PC-3 (cell line): ENCODE data around the gene CPHXL. TPM values are rescaled to one million over a fixed set of nuclear protein-coding genes. Genes with fewer than 3 reads are reported as not detected.

ENCODE experiments used
- ATAC-seq: fragments of 200-7000 bp; cut with Tn5 transposase; 2 replicates; pipeline ENCODE4 v1.9.1; 2020; ENCODE audit warnings: mild to moderate bottlenecking, moderate library complexity
- Bru-seq: library from RNA; stranded (reverse); fragments of 400-500 nt; gene quantifications from one replicate; lab custom pipeline; 2021; lab: Mats Ljungman, UMichigan
- BruChase-seq, 2 experiments: library from RNA; stranded (reverse); fragments of 400-500 nt; gene quantifications; one replicate each; lab custom pipeline; 2021; lab: Mats Ljungman, UMichigan
- BruUV-seq: library from RNA; stranded (reverse); fragments of 400-500 nt; replicated peaks from 2 replicates; lab custom pipeline; 2021; lab: Mats Ljungman, UMichigan
- CTCF ChIA-PET: fragments of 300-600 bp; sonication (Branson Sonifier 250); formaldehyde crosslinking; loops from one replicate; lab custom pipeline; 2022; ENCODE audit warnings: antibody characterized with exemption; lab: Charles Lee
- POLR2A ChIA-PET: fragments of 300-600 bp; sonication (Branson Sonifier 250); formaldehyde crosslinking; loops from one replicate; lab custom pipeline; 2022; ENCODE audit warnings: antibody characterized with exemption; ENCODE audit not compliant: unreplicated experiment; lab: Charles Lee
- DNase-seq: peaks from one replicate; pipeline ENCODE4 v3.0.0-alpha.2; 2015
- H2AFZ ChIP-seq: fragments of 300-600 bp; sonication (generic); 2 replicates; pipeline ENCODE4 v1.6.0; 2016; ENCODE audit warnings: antibody characterized with exemption, low read length
- H3F3A ChIP-seq: fragments of 300-600 bp; sonication (generic); one replicate; pipeline ENCODE4 v1.6.0; 2017; ENCODE audit warnings: antibody characterized with exemption, low read length, control low read depth, mild to moderate bottlenecking; ENCODE audit not compliant: unreplicated experiment
- H3K27ac ChIP-seq: fragments of 300-600 bp; sonication (generic); 2 replicates; pipeline ENCODE4 v1.5.1; 2016; ENCODE audit warnings: mild to moderate bottlenecking, low read length
- H3K27me3 ChIP-seq: fragments of 300-600 bp; sonication (generic); 2 replicates; pipeline ENCODE4 v1.6.1; 2016; ENCODE audit warnings: low read length, mixed read lengths
- H3K36me3 ChIP-seq: fragments of 300-600 bp; sonication (generic); 2 replicates; pipeline ENCODE4 v1.6.1; 2016; ENCODE audit warnings: low read depth, mixed run types, low read length, mixed read lengths
- H3K4me1 ChIP-seq: fragments of 300-600 bp; sonication (generic); 2 replicates; pipeline ENCODE4 v1.5.1; 2016; ENCODE audit warnings: low read length; ENCODE audit not compliant: insufficient read depth
- H3K4me2 ChIP-seq: fragments of 300-600 bp; sonication (generic); 2 replicates; pipeline ENCODE4 v1.6.0; 2016; ENCODE audit warnings: low read length
- H3K4me3 ChIP-seq: fragments of 300-600 bp; sonication (generic); 2 replicates; pipeline ENCODE4 v1.5.1; 2016; ENCODE audit warnings: mild to moderate bottlenecking, low read length, mixed read lengths
- H3K79me2 ChIP-seq: fragments of 300-600 bp; sonication (generic); 2 replicates; pipeline ENCODE4 v1.6.1; 2017; ENCODE audit warnings: low read length, mixed read lengths
- H3K9ac ChIP-seq: fragments of 300-600 bp; sonication (generic); 2 replicates; pipeline ENCODE4 v1.6.0; 2016; ENCODE audit warnings: mild to moderate bottlenecking, low read length
- H3K9me2 ChIP-seq: fragments of 300-600 bp; sonication (generic); replicated peaks from 2 replicates; pipeline ENCODE4 v1.6.1; 2016; ENCODE audit warnings: mixed run types, low read length, mixed read lengths
- H3K9me3 ChIP-seq: fragments of 300-600 bp; sonication (generic); 2 replicates; pipeline ENCODE4 v1.6.1; 2016; ENCODE audit warnings: low read length, mixed read lengths
- H4K20me1 ChIP-seq: fragments of 300-600 bp; sonication (generic); 2 replicates; pipeline ENCODE4 v1.6.1; 2016; ENCODE audit warnings: low read length, mixed read lengths
- CTCF ChIP-seq: fragments of 300-600 bp; sonication (generic); conservative IDR thresholded peaks from 2 replicates; pipeline ENCODE4 v1.5.1; 2017; ENCODE audit warnings: antibody characterized with exemption, low read depth, mild to moderate bottlenecking, low read length
- EZH2 ChIP-seq: fragments of 300-600 bp; sonication (generic); IDR thresholded peaks from one replicate; pipeline ENCODE4 v1.6.1; 2017; ENCODE audit warnings: antibody characterized with exemption, mild to moderate bottlenecking, low read length; ENCODE audit not compliant: unreplicated experiment
- EZH2phosphoT487 ChIP-seq: fragments of 300-600 bp; sonication (generic); IDR thresholded peaks from 2 replicates; pipeline ENCODE4 v1.6.1; 2018; ENCODE audit warnings: mild to moderate bottlenecking, antibody characterized with exemption, low read length, borderline replicate concordance
- intact Hi-C: fragments of 100-400 bp; cut with micrococcal nuclease; formaldehyde crosslinking; loops from 2 replicates; pipeline ENCODE4 v1.9.0; 2023
- long read RNA-seq: library from polyadenylated mRNA; unstranded; transcript quantifications from one replicate; pipeline ENCODE4 v2.0.0, GENCODE V29; 2021; ENCODE audit not compliant: unreplicated experiment
- total RNA-seq: library from RNA; depleted of rRNA; stranded (reverse); fragments of >200 nt; gene quantifications from 2 replicates; pipeline ENCODE4 v1.2.3, GENCODE V29; 2014; rRNA removed

Gene CPHXL
- total RNA-seq (not detected in 2 replicates), Bru-seq, nascent RNA (not detected), BruChase-seq, experiment 1, labeled RNA remaining after a 6-hour chase (not detected), BruChase-seq, experiment 2, labeled RNA remaining after a 2-hour chase (not detected)
- long read RNA-seq, result 0 reads

GRCh38 chr16:75726390-75726789, at the start of gene CPHXL:
TSS of gene CPHXL (minus strand) at chr16:75726490. CDS start at chr16:75726442, 48 bp downstream.
- no peaks in the 10 kb centered on the region for H3K9me3 ChIP-seq
- intact Hi-C loops, result no loop called here
- no peaks in the 10 kb centered on the region for H3K27me3 ChIP-seq
- H3K4me1 ChIP-seq, result no peaks in the 10 kb centered on the region
- ChIA-PET CTCF (no interaction called here), POLR2A (no interaction called here)
- no peaks in the 10 kb centered on the region for H3F3A ChIP-seq
- ATAC-seq, result no peak
- DNase-seq, result no peak
- H3K36me3 ChIP-seq, result no peaks in the 10 kb centered on the region
- no TSS peak for BruUV-seq
- no peak within 1 kb of the TSS for H3K27ac ChIP-seq
- H3K79me2 ChIP-seq, result no peaks in the 10 kb centered on the region
- H2AFZ ChIP-seq, result no peak within 1 kb of the TSS
- no peaks in the 10 kb centered on the region for H4K20me1 ChIP-seq
- TF ChIP-seq EZH2 (no peak), EZH2phosphoT487 (no peak), CTCF (no peak)
- H3K4me3 ChIP-seq, result no peak within 1 kb of the TSS
- no peaks in the 10 kb centered on the region for H3K9me2 ChIP-seq
- no peak within 1 kb of the TSS for H3K4me2 ChIP-seq
- no peak within 1 kb of the TSS for H3K9ac ChIP-seq

- Histone ChIP-seq H2AFZ (no peak overlapping the region), H3K79me2 (no peaks in the 10 kb centered on the region), H3K27me3 (peaks cover 9% of the 10 kb centered on the region), H3F3A (no peaks in the 10 kb centered on the region), H3K9me3 (no peaks in the 10 kb centered on the region), H3K27ac (no peak overlapping the region), H3K36me3 (no peaks in the 10 kb centered on the region), H3K4me3 (no peak overlapping the region), H3K4me2 (no peak overlapping the region), H3K4me1 (no peaks in the 10 kb centered on the region), H4K20me1 (no peaks in the 10 kb centered on the region), H3K9ac (no peak overlapping the region), H3K9me2 (no peaks in the 10 kb centered on the region)
- TF ChIP-seq CTCF (no peak), EZH2phosphoT487 (no peak), EZH2 (no peak)
- DNase-seq (no peak), ATAC-seq (no peak)
- POLR2A ChIA-PET, result no interaction called here
- CTCF ChIA-PET, result no interaction called here
- BruUV-seq, result no TSS peak
- intact Hi-C loops, result no loop called here
These were observed 47.9 kb upstream of the CPHXL start for GRCh38 chr16:75774197-75774596.

GRCh38 chr16:75770051-75770450, 43.8 kb upstream of the CPHXL start:
- intact Hi-C loops, result no loop called here
- no peaks in the 10 kb centered on the region for H3K79me2 ChIP-seq
- BruUV-seq, result no TSS peak
- H4K20me1 ChIP-seq, result no peaks in the 10 kb centered on the region
- TF ChIP-seq EZH2phosphoT487 (no peak), EZH2 (no peak), CTCF (no peak)
- H2AFZ ChIP-seq, result no peak overlapping the region
- no peaks in the 10 kb centered on the region for H3K4me1 ChIP-seq
- DNase-seq, result no peak
- no peak overlapping the region for H3K4me3 ChIP-seq
- no peak overlapping the region for H3K27ac ChIP-seq
- CTCF ChIA-PET, result no interaction called here
- H3K36me3 ChIP-seq, result no peaks in the 10 kb centered on the region
- no peak overlapping the region for H3K9ac ChIP-seq
- POLR2A ChIA-PET, result no interaction called here
- no peak overlapping the region for H3K4me2 ChIP-seq
- H3F3A ChIP-seq, result no peaks in the 10 kb centered on the region
- no peaks in the 10 kb centered on the region for H3K9me2 ChIP-seq
- H3K9me3 ChIP-seq, result no peaks in the 10 kb centered on the region
- ATAC-seq, result no peak
- peaks cover 14% of the 10 kb centered on the region for H3K27me3 ChIP-seq
